NCI-H1436 treated with DMSO at 0.1 percent for 48 hours (cell line): ENCODE measurements around the gene SUMF2.
A peak's percentile ranks its signal among the peaks of the same experiment; 100 is the strongest.
"Not testable (repeated sequence)": the region's sequence is repeated elsewhere in the genome, so short reads cannot be mapped to it uniquely, and the experiment has no call there.

Source experiments
- DNase-seq: peaks from one replicate; lab custom pipeline; 2025; lab: John Stamatoyannopoulos, UW

SUMF2 gene

GRCh38 chr7:56063882-56064625 is at the start of gene SUMF2:
TSS of gene SUMF2 (plus strand) at chr7:56064286. CDS start at chr7:56064312, 26 bp downstream.
- DNase-seq, result no peak

- not testable (repeated sequence) for DNase-seq
Measured at GRCh38 chr7:56017015-56017414, 47.1 kb upstream of the SUMF2 start.

GRCh38 chr7:56019501-56019900 is 44.6 kb upstream of the SUMF2 start:
- no peak for DNase-seq

- DNase-seq, result no peak
Measured at GRCh38 chr7:56023500-56023899, 40.6 kb upstream of the SUMF2 start.

GRCh38 chr7:56026538-56026937 is 37.5 kb upstream of the SUMF2 start:
- DNase-seq, result no peak

- no peak for DNase-seq
Measured at GRCh38 chr7:56028942-56029630, 35.0 kb upstream of the SUMF2 start.

GRCh38 chr7:56030340-56030739 is 33.7 kb upstream of the SUMF2 start:
- DNase-seq, result no peak

GRCh38 chr7:56031556-56031955 is 32.5 kb upstream of the SUMF2 start:
- not testable (repeated sequence) for DNase-seq

- not testable (repeated sequence) for DNase-seq
Measured at GRCh38 chr7:56032578-56032977, 31.5 kb upstream of the SUMF2 start.

GRCh38 chr7:56033671-56034432 is 30.2 kb upstream of the SUMF2 start:
- DNase-seq, result peak; percentile 79

GRCh38 chr7:56040730-56041129 is 23.4 kb upstream of the SUMF2 start:
- no peak for DNase-seq

- DNase-seq, result not testable (repeated sequence)
Measured at GRCh38 chr7:56045758-56046157, 18.3 kb upstream of the SUMF2 start.

- no peak for DNase-seq
Measured at GRCh38 chr7:56046721-56047445, 17.2 kb upstream of the SUMF2 start.

GRCh38 chr7:56047446-56048116 is 16.5 kb upstream of the SUMF2 start:
- DNase-seq, result not testable (repeated sequence)

- no peak for DNase-seq
Measured at GRCh38 chr7:56048245-56048644, 15.8 kb upstream of the SUMF2 start.

GRCh38 chr7:56048763-56049162 is 15.3 kb upstream of the SUMF2 start:
- DNase-seq, result not testable (repeated sequence)

- no peak for DNase-seq
Measured at GRCh38 chr7:56051053-56051338, 13.1 kb upstream of the SUMF2 start.

GRCh38 chr7:56051339-56052191 is 12.5 kb upstream of the SUMF2 start, which contains the start of the genes CCT6A and PSPH:
TSS of gene CCT6A (plus strand) at chr7:56051765. CDS start at chr7:56051849, 84 bp downstream.
TSS of gene PSPH (minus strand) at chr7:56051444. CDS start at chr7:56021212, 30,232 bp downstream.
- DNase-seq, result peak; percentile 85

GRCh38 chr7:56053379-56053778 is 10.7 kb upstream of the SUMF2 start:
- no peak for DNase-seq

- DNase-seq, result no peak
Measured at GRCh38 chr7:56053993-56054392, 10.1 kb upstream of the SUMF2 start.
